Activated naive CD4-positive, alpha-beta T cell treated with anti-CD3 and anti-CD28 coated beads for 36 hours (primary cell): ENCODE results near the gene WLS. TPM values are rescaled to one million over a fixed set of nuclear protein-coding genes. Genes with fewer than 3 reads are reported as not detected.

Experiments used
- CTCF ChIA-PET: fragments of 350-600 bp; sonication (Branson Sonifier 250); formaldehyde crosslinking; loops from one replicate; lab custom pipeline; 2021; ENCODE audit warnings: antibody characterized with exemption; lab: Charles Lee
- DNase-seq: peaks from one replicate; pipeline ENCODE4 v3.0.0-alpha.2; 2020
- H3K27ac Mint-ChIP-seq: one replicate; pipeline ENCODE4 v1.8.0; 2021; ENCODE audit warnings: mild to moderate bottlenecking, mixed read lengths
- H3K27me3 Mint-ChIP-seq: one replicate; pipeline ENCODE4 v1.8.0; 2021; ENCODE audit warnings: low read depth, mixed read lengths
- H3K36me3 Mint-ChIP-seq: one replicate; pipeline ENCODE4 v1.8.0; 2021; ENCODE audit warnings: low read depth, mixed read lengths
- H3K4me1 Mint-ChIP-seq: one replicate; pipeline ENCODE4 v1.8.0; 2021; ENCODE audit warnings: low read depth, mixed read lengths
- H3K4me3 Mint-ChIP-seq: one replicate; pipeline ENCODE4 v1.8.0; 2021; ENCODE audit warnings: mild to moderate bottlenecking, moderate library complexity, mixed read lengths
- H3K9me3 Mint-ChIP-seq: one replicate; pipeline ENCODE4 v1.8.0; 2021; ENCODE audit warnings: mixed read lengths
- intact Hi-C: fragments of 100-400 bp; cut with micrococcal nuclease; formaldehyde crosslinking; loops from one replicate; pipeline ENCODE4 v1.15.1; 2023
- total RNA-seq, 2 experiments: library from RNA; stranded (reverse); gene quantifications; one replicate each; pipeline ENCODE4 v1.2.3, GENCODE V29; 2021

Gene WLS
- total RNA-seq, 2 experiments from 2014 or later = not detected

DNA sequence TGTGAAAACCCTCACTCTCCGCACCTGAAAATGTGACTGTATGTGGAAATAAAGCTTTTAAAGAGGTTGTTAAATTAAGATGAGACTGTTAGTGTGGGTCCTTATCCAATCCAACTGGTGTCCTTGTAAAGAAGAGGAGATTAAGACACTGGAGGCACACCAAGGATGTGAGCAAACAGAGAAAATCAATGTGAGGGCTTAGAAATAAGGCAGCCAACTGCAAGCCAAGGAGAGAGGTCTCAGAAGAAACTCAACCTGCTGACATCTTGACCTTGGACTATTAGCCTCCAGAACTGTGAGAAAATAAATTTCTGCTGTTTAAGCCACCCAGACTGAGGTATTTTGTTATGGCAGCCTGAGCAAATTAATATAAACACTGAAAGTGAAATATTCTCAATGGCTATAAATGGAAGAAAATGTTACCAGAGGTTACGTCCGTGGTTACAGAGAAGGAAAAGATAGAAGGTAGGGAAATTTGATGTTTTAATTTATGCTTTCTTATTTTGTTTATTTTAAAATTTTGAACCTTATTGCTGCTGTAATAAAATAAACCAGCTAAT is 22.4 kb upstream of the WLS start:
- intact Hi-C loops = no loop called here
- no peaks in the 10 kb centered on the region for H3K27me3 Mint-ChIP-seq
- no peak overlapping the region for H3K27ac Mint-ChIP-seq
- no peak for DNase-seq
- H3K4me3 Mint-ChIP-seq = no peak overlapping the region
- H3K4me1 Mint-ChIP-seq = no peaks in the 10 kb centered on the region
- H3K36me3 Mint-ChIP-seq = no peaks in the 10 kb centered on the region
- CTCF ChIA-PET = no interaction called here
- peaks cover 2% of the 10 kb centered on the region for H3K9me3 Mint-ChIP-seq

DNA sequence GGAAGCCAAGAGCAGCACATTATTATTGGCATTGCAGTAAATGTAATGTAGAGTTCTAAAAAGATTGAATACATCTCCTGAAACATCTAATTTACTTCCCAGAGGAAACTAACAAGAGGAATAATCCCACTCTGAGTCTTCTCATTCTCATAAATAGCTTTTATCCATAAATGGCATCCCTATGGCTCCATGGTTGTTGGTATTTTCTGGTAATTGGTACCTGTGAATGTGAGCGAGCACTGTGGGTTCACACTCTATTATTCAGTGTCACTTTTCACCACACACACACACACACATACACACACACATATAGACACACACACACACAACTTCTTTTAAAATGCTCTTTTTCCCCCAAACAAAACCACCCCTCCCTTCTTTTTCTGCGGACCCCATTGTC is 4.7 kb upstream of the WLS start:
- no peaks in the 10 kb centered on the region for H3K36me3 Mint-ChIP-seq
- intact Hi-C loops = no loop called here
- peaks cover 6% of the 10 kb centered on the region for H3K4me1 Mint-ChIP-seq
- peaks cover 22% of the 10 kb centered on the region for H3K27me3 Mint-ChIP-seq
- no peak overlapping the region for H3K27ac Mint-ChIP-seq
- no peak for DNase-seq
- no peak overlapping the region for H3K4me3 Mint-ChIP-seq
- H3K9me3 Mint-ChIP-seq = peaks cover 3% of the 10 kb centered on the region
- CTCF ChIA-PET = no interaction called here

DNA sequence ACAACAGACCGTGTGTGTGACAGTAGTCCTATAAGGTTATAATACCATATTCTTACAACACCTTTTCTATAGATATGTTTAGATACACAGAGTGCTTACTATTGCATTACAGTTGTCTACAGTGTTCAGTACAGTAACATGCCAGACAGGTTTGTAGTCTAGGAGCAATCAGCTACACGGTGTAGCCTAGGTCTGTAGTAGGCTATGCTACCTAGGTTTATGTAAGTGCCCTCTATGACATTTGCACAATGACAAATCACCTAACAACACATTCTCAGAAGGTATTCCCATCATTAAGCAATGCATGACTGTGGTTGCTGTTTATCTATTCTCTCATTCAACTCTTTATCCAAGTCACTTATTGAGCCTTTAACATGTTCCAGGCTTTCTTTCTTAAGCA is 1.8 kb upstream of the WLS start:
- CTCF ChIA-PET = interaction anchor here (0.7 kb wide), 1 partner anchor 930 kb away, joined by 3 read pairs; no protein-coding TSS in a partner anchor
- Mint-ChIP-seq H3K36me3 (no peaks in the 10 kb centered on the region), H3K4me3 (no peak overlapping the region), H3K27me3 (peaks cover 40% of the 10 kb centered on the region), H3K4me1 (peaks cover 15% of the 10 kb centered on the region), H3K9me3 (no peaks in the 10 kb centered on the region), H3K27ac (no peak overlapping the region)
- intact Hi-C loops = no loop called here
- no peak for DNase-seq

DNA sequence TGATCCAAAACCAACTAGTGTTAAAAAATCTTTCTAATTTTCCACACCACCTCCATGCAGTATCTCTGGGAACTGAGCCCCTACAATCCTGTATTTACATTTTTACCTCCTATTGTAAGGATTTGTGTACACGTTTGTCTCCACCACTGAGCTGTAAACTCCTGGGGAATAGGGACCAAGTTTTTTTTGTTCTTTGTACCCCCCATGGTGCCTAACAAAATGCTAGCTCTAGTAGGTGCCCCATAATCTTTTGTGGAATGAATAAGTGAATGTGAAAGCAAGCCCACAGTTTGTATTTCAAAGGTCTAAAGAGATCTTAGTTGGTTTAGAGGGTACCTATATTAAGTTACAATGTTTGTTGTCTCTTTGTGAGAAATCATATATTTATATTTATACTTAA is 879 bp upstream of the WLS start:
- H3K4me3 Mint-ChIP-seq = no peak overlapping the region
- H3K36me3 Mint-ChIP-seq = no peaks in the 10 kb centered on the region

DNA sequence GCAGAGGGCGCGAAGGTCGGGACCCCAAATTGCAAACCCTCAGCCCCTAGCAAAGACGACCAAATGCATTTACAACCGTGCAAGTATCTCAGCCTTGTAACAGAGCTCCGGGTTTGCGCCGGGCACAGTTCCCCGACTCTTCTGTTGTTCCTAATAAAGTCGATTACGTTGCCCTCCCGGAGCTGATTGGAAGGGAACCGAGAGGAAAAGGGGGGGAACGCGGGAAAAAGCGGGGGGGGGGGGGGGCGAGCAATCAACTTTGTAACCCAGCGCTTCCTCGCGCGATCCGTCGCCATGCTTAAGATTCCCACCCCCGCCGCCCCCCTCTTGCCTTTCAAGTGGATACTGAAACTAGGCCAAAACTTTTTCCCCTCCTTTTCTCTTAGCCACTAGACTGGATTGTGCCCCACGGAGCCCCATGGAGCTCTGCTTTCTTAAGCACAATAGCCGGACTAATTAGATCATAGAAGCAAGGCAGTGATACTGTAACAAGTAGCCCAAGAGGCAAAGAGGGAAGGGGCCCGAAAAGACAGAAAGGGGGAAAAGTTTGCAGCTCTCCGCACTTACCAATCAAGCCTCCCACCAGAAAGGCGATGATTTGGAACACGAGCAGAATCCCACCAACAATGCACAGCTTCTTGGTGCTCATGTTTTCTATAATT is 565 bp downstream of the WLS start:
- DNase-seq = no peak
- intact Hi-C loops = no loop called here
- peaks cover 47% of the 10 kb centered on the region for H3K27me3 Mint-ChIP-seq
- no peaks in the 10 kb centered on the region for H3K36me3 Mint-ChIP-seq
- peaks cover 15% of the 10 kb centered on the region for H3K4me1 Mint-ChIP-seq
- H3K4me3 Mint-ChIP-seq = no peak overlapping the region
- H3K27ac Mint-ChIP-seq = no peak overlapping the region
- no peaks in the 10 kb centered on the region for H3K9me3 Mint-ChIP-seq
- CTCF ChIA-PET = no interaction called here

More for the DNA sequence above, 879 bp upstream of the WLS start:
- no peaks in the 10 kb centered on the region for H3K9me3 Mint-ChIP-seq
- intact Hi-C loops = no loop called here
- H3K4me1 Mint-ChIP-seq = peaks cover 15% of the 10 kb centered on the region
- CTCF ChIA-PET = no interaction called here
- peaks cover 44% of the 10 kb centered on the region for H3K27me3 Mint-ChIP-seq
- no peak overlapping the region for H3K27ac Mint-ChIP-seq
- no peak for DNase-seq

DNA sequence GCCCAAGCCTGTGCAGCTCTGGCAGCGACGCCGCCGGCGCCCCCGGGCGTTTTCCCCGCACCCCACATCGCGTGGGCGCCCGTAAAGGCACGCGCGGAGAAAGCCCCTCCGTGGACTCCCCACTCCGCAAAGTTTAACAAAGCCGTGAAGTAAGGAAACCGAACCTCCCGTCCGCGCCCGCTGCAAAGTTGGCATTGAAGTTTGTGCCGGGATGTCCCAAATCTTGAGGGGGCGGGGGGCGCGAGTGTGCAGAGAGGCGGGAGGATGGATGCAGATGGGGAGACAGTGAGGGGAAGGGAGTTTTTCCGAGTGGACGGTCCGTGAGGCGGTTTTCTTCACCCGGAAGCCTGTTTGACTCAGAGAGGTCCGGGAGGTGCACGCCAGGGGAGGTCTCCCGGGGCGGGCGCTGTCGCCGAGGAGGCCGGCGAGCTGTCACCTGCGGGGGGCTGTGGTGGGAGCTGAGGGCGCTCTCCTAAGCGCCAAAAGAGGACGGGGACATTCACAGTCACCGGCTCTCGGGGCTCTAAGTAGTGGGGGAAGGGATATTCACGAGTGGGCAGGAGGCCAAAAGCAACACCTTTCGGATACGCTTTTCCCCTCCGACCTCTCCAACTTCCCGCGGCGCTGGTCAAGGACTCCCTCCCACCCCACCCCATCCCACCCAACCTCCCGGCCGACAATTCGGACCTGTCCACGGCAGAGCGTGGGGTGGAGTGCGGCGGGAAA is 1.3 kb downstream of the WLS start:
- H3K36me3 Mint-ChIP-seq = no peaks in the 10 kb centered on the region
- CTCF ChIA-PET = no interaction called here
- H3K4me3 Mint-ChIP-seq = peak overlapping the region; percentile 27
- H3K27ac Mint-ChIP-seq = no peak overlapping the region
- peaks cover 50% of the 10 kb centered on the region for H3K27me3 Mint-ChIP-seq
- H3K9me3 Mint-ChIP-seq = no peaks in the 10 kb centered on the region
- H3K4me1 Mint-ChIP-seq = peaks cover 15% of the 10 kb centered on the region
- intact Hi-C loops = no loop called here
- no peak for DNase-seq

DNA sequence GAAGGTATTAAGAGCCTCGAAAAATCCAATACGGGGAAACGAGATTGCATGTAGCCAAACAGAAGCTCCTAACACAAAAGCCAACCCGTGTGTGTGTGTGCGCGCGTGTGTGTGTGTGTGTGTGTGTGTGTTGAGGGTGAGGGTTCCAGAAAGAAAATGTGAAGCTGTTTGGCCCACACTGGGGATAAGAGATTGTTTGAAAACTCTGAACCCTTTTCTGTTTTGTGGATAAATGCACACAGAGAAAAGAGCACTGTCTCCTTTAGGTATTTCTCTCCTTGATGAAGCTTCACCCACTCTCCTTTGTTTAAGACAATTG is 1.9 kb downstream of the WLS start:
- Mint-ChIP-seq H3K9me3 (no peaks in the 10 kb centered on the region), H3K27ac (no peak overlapping the region), H3K27me3 (peaks cover 50% of the 10 kb centered on the region), H3K4me1 (peaks cover 15% of the 10 kb centered on the region), H3K4me3 (no peak overlapping the region), H3K36me3 (no peaks in the 10 kb centered on the region)
- intact Hi-C loops = no loop called here
- no peak for DNase-seq
- CTCF ChIA-PET = no interaction called here

DNA sequence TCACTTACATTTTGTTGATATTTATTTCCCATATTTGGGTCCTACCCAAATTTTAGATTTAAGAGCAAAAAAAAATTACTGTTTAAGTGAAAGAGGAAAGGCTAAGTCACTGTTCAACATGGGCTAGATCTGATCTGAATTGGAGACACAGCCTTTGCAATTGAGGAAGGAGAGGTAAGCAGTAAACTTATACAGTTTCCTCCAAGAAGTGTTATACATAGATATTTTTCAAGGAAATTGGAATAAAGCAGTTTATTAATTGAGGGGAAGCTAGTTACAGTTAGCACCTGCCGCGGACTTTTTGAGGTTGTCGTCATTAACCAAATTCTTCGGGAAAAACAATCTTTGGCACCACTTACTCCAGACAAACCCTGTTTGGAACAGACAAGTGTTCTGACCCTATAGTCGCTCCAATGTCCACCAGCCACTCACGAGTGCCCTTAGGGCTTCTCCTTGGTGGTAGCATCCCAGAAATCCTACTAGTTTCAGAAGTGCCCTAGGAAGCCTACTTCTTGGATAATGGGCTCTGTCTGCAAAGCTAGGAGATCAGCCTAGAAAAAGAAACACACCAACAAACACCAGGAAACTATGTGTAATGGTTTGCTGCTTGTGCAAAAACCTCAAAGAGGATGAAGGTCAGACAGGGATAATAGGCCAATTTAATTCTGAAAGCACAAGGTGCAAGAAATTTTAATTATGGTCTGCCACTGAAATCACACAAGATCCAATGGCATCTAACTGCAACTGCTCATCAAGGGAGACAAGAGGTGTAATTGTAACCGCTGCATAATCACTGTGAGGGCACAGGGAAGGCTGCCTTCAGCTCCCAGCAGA is 2.5 kb downstream of the WLS start:
- DNase-seq = no peak
- Mint-ChIP-seq H3K4me1 (peaks cover 15% of the 10 kb centered on the region), H3K36me3 (no peaks in the 10 kb centered on the region), H3K27ac (no peak overlapping the region), H3K9me3 (no peaks in the 10 kb centered on the region), H3K27me3 (peaks cover 50% of the 10 kb centered on the region), H3K4me3 (no peak overlapping the region)
- intact Hi-C loops = no loop called here
- CTCF ChIA-PET = no interaction called here

DNA sequence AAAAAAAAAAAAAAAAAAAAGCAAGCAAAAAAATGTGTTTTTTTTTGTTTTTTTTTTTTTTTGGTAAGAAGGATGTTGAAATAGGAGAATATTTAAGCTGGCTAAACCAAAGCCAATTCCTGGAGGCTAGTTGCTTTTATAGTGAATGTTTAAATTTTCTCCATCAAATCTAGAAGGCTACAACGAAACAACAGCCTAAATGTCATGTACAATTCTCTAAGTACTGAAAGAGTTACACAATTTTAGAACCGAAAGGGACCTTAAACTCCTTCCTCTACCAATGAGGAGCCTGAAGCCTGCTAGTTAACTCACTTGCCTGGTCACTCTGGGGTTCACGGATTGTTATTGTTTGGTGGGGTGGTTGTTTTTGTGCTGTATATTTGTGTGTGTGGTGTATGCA is 3.5 kb downstream of the WLS start:
- H3K27me3 Mint-ChIP-seq = peaks cover 44% of the 10 kb centered on the region
- peaks cover 15% of the 10 kb centered on the region for H3K4me1 Mint-ChIP-seq
- intact Hi-C loops = no loop called here
- no peak for DNase-seq
- no peaks in the 10 kb centered on the region for H3K9me3 Mint-ChIP-seq
- H3K27ac Mint-ChIP-seq = no peak overlapping the region
- H3K4me3 Mint-ChIP-seq = no peak overlapping the region
- H3K36me3 Mint-ChIP-seq = no peaks in the 10 kb centered on the region
- CTCF ChIA-PET = no interaction called here

DNA sequence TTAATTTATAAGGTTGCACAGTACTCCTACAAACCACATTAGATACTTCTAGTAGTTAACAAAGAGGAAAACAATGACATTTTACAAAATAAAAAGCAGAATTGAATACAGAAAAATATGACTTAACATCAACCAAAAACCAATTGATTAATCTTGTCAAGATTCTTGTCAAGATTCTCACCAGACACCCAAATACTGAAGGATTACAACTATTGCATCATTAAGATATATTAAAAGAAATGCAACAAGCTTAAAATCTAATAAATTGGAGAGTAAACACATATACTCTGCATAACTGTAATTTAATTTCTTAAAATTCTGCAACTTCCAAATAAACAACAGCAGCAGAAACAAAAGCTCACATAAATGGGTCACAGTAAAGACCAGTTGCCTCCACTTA is 4.7 kb downstream of the WLS start:
- Mint-ChIP-seq H3K9me3 (no peaks in the 10 kb centered on the region), H3K27ac (no peak overlapping the region), H3K36me3 (no peaks in the 10 kb centered on the region), H3K4me3 (no peak overlapping the region), H3K27me3 (peaks cover 33% of the 10 kb centered on the region), H3K4me1 (peaks cover 11% of the 10 kb centered on the region)
- CTCF ChIA-PET = no interaction called here
- intact Hi-C loops = no loop called here
- no peak for DNase-seq

DNA sequence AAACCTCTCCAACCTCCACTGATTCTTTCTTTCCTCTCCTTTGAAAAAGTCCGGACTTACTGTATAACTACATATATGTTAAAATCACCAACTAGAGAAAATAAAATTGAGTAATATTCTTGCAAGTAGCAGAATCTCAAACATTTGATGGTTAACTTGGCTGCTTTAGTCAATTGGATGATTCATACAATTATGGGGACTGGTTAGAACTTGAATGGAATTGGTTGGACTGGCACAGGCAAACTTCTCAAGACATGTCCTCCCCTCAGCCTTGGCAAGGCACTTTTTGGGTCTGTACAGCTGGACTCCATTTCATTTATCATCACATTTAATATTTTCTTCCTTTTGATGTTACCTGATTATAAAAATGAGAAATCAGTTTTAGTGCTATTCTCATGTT is 6.5 kb downstream of the WLS start:
- no peak overlapping the region for H3K4me3 Mint-ChIP-seq
- intact Hi-C loops = no loop called here

DNA sequence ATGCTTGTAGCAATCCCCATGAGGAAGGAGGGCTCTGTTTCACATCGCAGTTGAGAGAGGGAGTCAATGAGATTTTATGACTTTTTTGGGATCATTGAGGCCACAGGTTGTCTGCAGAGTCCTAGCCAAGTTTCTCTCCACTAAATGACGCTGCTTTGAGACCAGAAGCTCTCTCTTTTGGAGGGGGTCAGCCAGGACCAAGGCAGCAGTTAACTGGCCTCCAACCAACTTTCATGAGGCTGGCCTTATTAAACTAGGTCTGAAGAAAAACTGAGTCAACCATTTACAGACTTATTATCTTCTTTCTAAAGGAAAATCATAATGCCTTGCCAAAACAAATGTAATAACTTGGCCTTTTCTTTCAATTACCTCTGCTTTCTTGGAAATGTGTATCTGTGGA is 8.6 kb downstream of the WLS start:
- Mint-ChIP-seq H3K27me3 (peaks cover 7% of the 10 kb centered on the region), H3K9me3 (no peaks in the 10 kb centered on the region), H3K36me3 (no peaks in the 10 kb centered on the region), H3K4me3 (no peak overlapping the region), H3K27ac (no peak overlapping the region), H3K4me1 (no peaks in the 10 kb centered on the region)
- intact Hi-C loops = no loop called here
- CTCF ChIA-PET = no interaction called here
- DNase-seq = no peak

More for the DNA sequence above, 6.5 kb downstream of the WLS start:
- no peaks in the 10 kb centered on the region for H3K36me3 Mint-ChIP-seq
- DNase-seq = no peak
- H3K9me3 Mint-ChIP-seq = no peaks in the 10 kb centered on the region
- CTCF ChIA-PET = no interaction called here
- peaks cover 24% of the 10 kb centered on the region for H3K27me3 Mint-ChIP-seq
- no peak overlapping the region for H3K27ac Mint-ChIP-seq
- peaks cover 3% of the 10 kb centered on the region for H3K4me1 Mint-ChIP-seq
